ENCODE measurements around the gene ATPAF1.

ATPAF1 gene

GRCh38 chr1:46677339-46677738 lies 9.2 kb upstream of the ATPAF1 start:
- DNase-seq (ENCODE audit: low read depth), result no peak
- H3K4me3 ChIP-seq (ENCODE audit: low read depth, low read length), result no peak overlapping the region
- no peak for TF ChIP-seq POLR2A (IDR thresholded peaks at IDR 0.05; ENCODE audit: extremely low read depth, insufficient read length)
- TF ChIP-seq CTCF (IDR thresholded peaks at IDR 0.05; ENCODE audit: low read depth, low read length), result no peak
- TF ChIP-seq, protein P1, sequence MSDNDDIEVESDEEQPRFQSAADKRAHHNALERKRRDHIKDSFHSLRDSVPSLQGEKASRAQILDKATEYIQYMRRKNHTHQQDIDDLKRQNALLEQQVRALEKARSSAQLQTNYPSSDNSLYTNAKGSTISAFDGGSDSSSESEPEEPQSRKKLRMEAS (IDR thresholded peaks at IDR 0.05; ENCODE audit: low read depth, low read length), result no peak
- no peak for TF ChIP-seq MYC (IDR thresholded peaks at IDR 0.05; ENCODE audit: low read depth, low read length)

DNA sequence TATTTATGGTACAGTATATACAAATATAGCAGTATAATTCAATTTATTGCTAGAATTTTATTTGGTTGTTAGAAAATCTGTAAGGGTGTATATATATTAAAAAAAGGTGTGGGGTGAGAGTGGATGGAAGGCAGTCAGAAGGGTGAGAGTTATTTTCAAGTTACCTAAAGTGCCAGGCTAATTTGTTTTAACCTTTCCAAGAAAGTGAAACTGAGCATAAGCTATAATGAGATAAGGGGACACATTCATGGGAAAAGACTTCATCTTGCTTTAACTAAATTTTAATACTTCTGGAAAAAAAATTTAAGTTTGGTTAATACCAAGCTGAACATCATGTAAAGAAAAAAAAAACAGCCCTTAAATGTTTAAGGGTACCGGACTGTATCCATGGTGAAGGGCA lies 8.4 kb upstream of the ATPAF1 start:
- DNase-seq (ENCODE audit: low read depth), result no peak
- TF ChIP-seq CTCF (IDR thresholded peaks at IDR 0.05; ENCODE audit: low read depth, low read length), result no peak
- TF ChIP-seq, protein P1 (IDR thresholded peaks at IDR 0.05; ENCODE audit: low read depth, low read length), result no peak
- no peak for TF ChIP-seq POLR2A (IDR thresholded peaks at IDR 0.05; ENCODE audit: extremely low read depth, insufficient read length)
- TF ChIP-seq MYC (IDR thresholded peaks at IDR 0.05; ENCODE audit: low read depth, low read length), result no peak
- H3K4me3 ChIP-seq (ENCODE audit: low read depth, low read length), result no peak overlapping the region

- no peak for DNase-seq (ENCODE audit: low read depth)
- TF ChIP-seq CTCF (IDR thresholded peaks at IDR 0.05; ENCODE audit: low read depth, low read length), result no peak
- TF ChIP-seq, protein P1 (IDR thresholded peaks at IDR 0.05; ENCODE audit: low read depth, low read length), result no peak
- TF ChIP-seq POLR2A (IDR thresholded peaks at IDR 0.05; ENCODE audit: extremely low read depth, insufficient read length), result no peak
- no peak for TF ChIP-seq MYC (IDR thresholded peaks at IDR 0.05; ENCODE audit: low read depth, low read length)
- H3K4me3 ChIP-seq (ENCODE audit: low read depth, low read length), result no peak overlapping the region
Observed at GRCh38 chr1:46675549-46676314, 7.6 kb upstream of the ATPAF1 start.

DNA sequence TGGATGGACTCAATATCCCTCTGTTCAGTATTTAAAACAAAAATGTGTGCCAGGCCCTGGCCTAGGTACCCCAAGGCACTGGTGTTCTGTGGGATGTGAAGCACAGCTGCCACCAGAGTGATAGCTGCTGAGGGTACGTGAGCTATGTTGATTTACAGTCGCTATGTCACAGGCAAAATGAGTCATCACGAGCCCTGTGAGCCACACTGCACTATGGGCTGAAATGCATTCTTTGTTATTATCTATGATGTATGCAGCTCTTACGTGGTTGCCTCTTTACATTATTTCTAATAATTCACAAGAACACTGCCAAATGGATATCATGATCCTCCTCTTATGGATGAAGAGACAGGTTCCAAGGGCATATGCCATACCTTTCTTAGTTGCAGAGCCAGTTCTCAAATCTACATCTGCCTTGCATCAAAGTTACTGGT lies 5.6 kb upstream of the ATPAF1 start:
- peak; percentile 5 for DNase-seq (ENCODE audit: low read depth)
- TF ChIP-seq CTCF (IDR thresholded peaks at IDR 0.05; ENCODE audit: low read depth, low read length) (no peak), POLR2A (IDR thresholded peaks at IDR 0.05; ENCODE audit: extremely low read depth, insufficient read length) (no peak)
- H3K4me3 ChIP-seq (ENCODE audit: low read depth, low read length), result no peak overlapping the region

DNA sequence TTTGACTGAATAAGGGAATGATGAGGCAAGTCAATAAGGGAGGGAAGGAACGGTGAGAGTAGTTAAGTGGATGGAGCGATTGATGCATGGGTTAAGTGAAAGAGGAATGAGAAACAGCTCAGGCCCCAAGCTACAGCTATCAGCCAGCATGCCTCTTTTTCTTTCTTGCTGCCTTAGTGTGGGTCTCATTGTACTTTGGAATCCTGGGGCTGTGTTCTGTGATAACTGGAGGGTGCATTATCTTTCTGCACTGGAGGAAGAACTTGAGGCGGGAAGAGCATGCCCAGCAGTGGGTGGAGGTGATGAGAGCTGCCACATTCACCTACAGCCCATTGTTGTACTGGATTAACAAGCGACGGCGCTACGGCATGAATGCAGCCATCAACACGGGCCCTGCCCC lies 4.5 kb upstream of the ATPAF1 start:
- TF ChIP-seq MYC (IDR thresholded peaks at IDR 0.05; ENCODE audit: low read depth, low read length) (no peak), CTCF (IDR thresholded peaks at IDR 0.05; ENCODE audit: low read depth, low read length) (no peak), POLR2A (IDR thresholded peaks at IDR 0.05; ENCODE audit: extremely low read depth, insufficient read length) (no peak)
- TF ChIP-seq, protein P1 (IDR thresholded peaks at IDR 0.05; ENCODE audit: low read depth, low read length), result no peak

More for the DNA sequence above, 4.5 kb upstream of the ATPAF1 start:
- no peak overlapping the region for H3K4me3 ChIP-seq (ENCODE audit: low read depth, low read length)
- DNase-seq (ENCODE audit: low read depth), result no peak

Data from NB4 (cell line).